ENCODE results near the gene NABP2. TPM values are rescaled to one million over a fixed set of nuclear protein-coding genes. Genes with fewer than 3 reads are reported as not detected.

Gene NABP2
- total and polyA plus RNA-seq, 8 donors = 21.8 to 33.8 (median 25.5) TPM

- peaks cover 10 to 29% of the 10 kb centered on the region in 2 donors for H3K4me1 ChIP-seq
- intact Hi-C loops (cut with DNase I) = loop anchor here in 1 of 2 donors (5.0 kb wide), 1 partner anchor 66 kb away; no protein-coding TSS in a partner anchor
- TF ChIP-seq CTCF (IDR thresholded peaks at IDR 0.05) = no peak
- peak overlapping the region; percentile 79 to 83 for H3K4me3 ChIP-seq
- H3K27ac ChIP-seq = peak overlapping the region; percentile 80 to 88
- ATAC-seq = no peak
- no peaks in the 10 kb centered on the region for H3K9me3 ChIP-seq
- H3K27me3 ChIP-seq = no peaks in the 10 kb centered on the region
- DNase-seq = no peak
- H3K36me3 ChIP-seq = peaks cover 0 to 36% of the 10 kb centered on the region in 2 donors
These were observed 35.9 kb upstream of the NABP2 start for GRCh38 chr12:56188131-56188777.

GRCh38 chr12:56188778-56189098 is 35.4 kb upstream of the NABP2 start:
- DNase-seq (no peak), ATAC-seq (peak; percentile 1)
- H3K27ac ChIP-seq = peak overlapping the region; percentile 80 to 88
- TF ChIP-seq CTCF (IDR thresholded peaks at IDR 0.05) = no peak
- H3K36me3 ChIP-seq = peaks cover 0 to 31% of the 10 kb centered on the region in 2 donors
- peaks cover 10 to 29% of the 10 kb centered on the region in 2 donors for H3K4me1 ChIP-seq
- H3K9me3 ChIP-seq = no peaks in the 10 kb centered on the region
- intact Hi-C loops (cut with DNase I) = loop anchor here in 1 of 2 donors (5.0 kb wide), 1 partner anchor 66 kb away; no protein-coding TSS in a partner anchor
- no peaks in the 10 kb centered on the region for H3K27me3 ChIP-seq
- peak overlapping the region; percentile 79 to 83 for H3K4me3 ChIP-seq

- Histone ChIP-seq H3K4me1 (peaks cover 10 to 29% of the 10 kb centered on the region in 2 donors), H3K27me3 (no peaks in the 10 kb centered on the region), H3K4me3 (peak within 1 kb of the TSS; percentile 79 to 83), H3K9me3 (no peaks in the 10 kb centered on the region), H3K36me3 (peaks cover 0 to 26% of the 10 kb centered on the region in 2 donors), H3K27ac (peak within 1 kb of the TSS; percentile 88 to 94)
- ATAC-seq (peak; percentile 91), DNase-seq (peak; percentile 80 to 97 (median 90))
- intact Hi-C loops (cut with DNase I) = loop anchor here in 1 of 2 donors (5.0 kb wide), 1 partner anchor 67 kb away; no protein-coding TSS in a partner anchor
- peak; percentile 60 to 77 for TF ChIP-seq CTCF (IDR thresholded peaks at IDR 0.05)
These were observed 34.8 kb upstream of the NABP2 start, which contains the start of gene SMARCC2 for GRCh38 chr12:56189099-56189917. SMARCC2 (minus strand) TSS chr12:56189483; CDS start chr12:56189461, 22 bp downstream.

- intact Hi-C loops (cut with DNase I) = loop anchor here in 1 of 2 donors (5.0 kb wide), 1 partner anchor 68 kb away; no protein-coding TSS in a partner anchor
- H3K9me3 ChIP-seq = no peaks in the 10 kb centered on the region
- H3K4me3 ChIP-seq = peak overlapping the region; percentile 61 to 83
- H3K4me1 ChIP-seq = peaks cover 10 to 29% of the 10 kb centered on the region in 2 donors
- peaks cover 0 to 18% of the 10 kb centered on the region in 2 donors for H3K36me3 ChIP-seq
- ATAC-seq (peak; percentile 74), DNase-seq (peak; percentile 80 to 95 (median 89))
- TF ChIP-seq CTCF (IDR thresholded peaks at IDR 0.05) = peak in 1 of 2 donors; percentile 10
- no peaks in the 10 kb centered on the region for H3K27me3 ChIP-seq
- H3K27ac ChIP-seq = peak overlapping the region; percentile 88 to 94
These were observed 34.0 kb upstream of the NABP2 start for GRCh38 chr12:56189918-56190694.
